ENCODE results near the gene LRBA.

The LRBA gene

GRCh38 chr4:150699599-150699998 is 315.5 kb downstream of the LRBA start:
- DNase-seq (ENCODE audit: insufficient read length, low spot score), result no peak
- TF ChIP-seq POLR2AphosphoS5 (IDR thresholded peaks at IDR 0.05; ENCODE audit: low read depth, low read length) (no peak), PAX5 (IDR thresholded peaks at IDR 0.05; ENCODE audit: insufficient read depth, low read length, severe bottlenecking) (no peak), POU2F2 (IDR thresholded peaks at IDR 0.05; ENCODE audit: low read depth, low read length) (no peak), SPI1 (IDR thresholded peaks at IDR 0.05; ENCODE audit: low read depth, low read length) (no peak), POLR2A (IDR thresholded peaks at IDR 0.05; ENCODE audit: low read depth, low read length) (no peak), TAF1 (IDR thresholded peaks at IDR 0.05; ENCODE audit: low read depth, low read length) (no peak)
- no peak for FAIRE-seq

DNA sequence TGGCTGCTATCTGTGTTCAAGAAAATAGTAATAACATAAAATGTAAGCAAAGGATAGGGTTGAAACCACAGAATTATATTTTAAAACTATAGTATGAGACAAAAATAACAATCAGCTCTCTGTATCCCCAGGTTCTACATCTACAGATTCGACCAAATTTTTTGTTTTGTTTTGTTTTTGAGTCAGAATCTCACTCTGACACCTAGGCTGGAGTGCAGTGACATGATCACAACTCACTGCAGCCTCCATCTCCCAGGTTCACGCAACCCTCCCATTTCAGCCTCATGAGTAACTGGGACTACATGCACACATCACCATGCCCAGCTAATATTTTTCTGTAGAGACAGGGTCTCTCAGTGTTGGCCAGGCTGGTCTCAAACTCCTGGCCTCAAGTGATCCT is 319.9 kb downstream of the LRBA start:
- no peak for DNase-seq (ENCODE audit: insufficient read length, low spot score)
- no peak for TF ChIP-seq SPI1 (IDR thresholded peaks at IDR 0.05; ENCODE audit: low read depth, low read length)
- no peak for FAIRE-seq

DNA sequence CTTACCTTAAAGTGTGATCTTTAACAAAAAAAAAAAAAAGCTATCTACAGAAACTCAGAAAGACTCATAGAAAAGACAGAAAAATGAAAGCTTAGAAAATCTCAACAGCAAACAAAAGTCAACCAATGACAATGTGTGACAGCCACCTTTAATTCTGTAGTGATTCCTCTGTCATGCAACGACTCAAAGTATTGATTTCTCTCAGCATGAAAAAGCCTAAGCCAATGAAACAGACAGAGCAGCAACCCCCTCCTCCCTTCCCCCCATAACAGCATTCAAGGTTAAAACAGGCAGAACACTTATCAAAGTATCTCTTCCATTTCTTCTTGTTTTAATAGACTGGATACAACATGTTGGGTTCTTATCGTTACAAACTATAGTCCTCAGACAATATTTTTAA is 320.6 kb downstream of the LRBA start:
- DNase-seq (ENCODE audit: insufficient read length, low spot score) (no peak), FAIRE-seq (no peak)
- TF ChIP-seq POLR2AphosphoS5 (IDR thresholded peaks at IDR 0.05; ENCODE audit: low read depth, low read length) (no peak), POU2F2 (IDR thresholded peaks at IDR 0.05; ENCODE audit: low read depth, low read length) (no peak), POLR2A (IDR thresholded peaks at IDR 0.05; ENCODE audit: low read depth, low read length) (no peak), TAF1 (IDR thresholded peaks at IDR 0.05; ENCODE audit: low read depth, low read length) (no peak), PAX5 (IDR thresholded peaks at IDR 0.05; ENCODE audit: insufficient read depth, low read length, severe bottlenecking) (no peak), SPI1 (IDR thresholded peaks at IDR 0.05; ENCODE audit: low read depth, low read length) (no peak)

DNA sequence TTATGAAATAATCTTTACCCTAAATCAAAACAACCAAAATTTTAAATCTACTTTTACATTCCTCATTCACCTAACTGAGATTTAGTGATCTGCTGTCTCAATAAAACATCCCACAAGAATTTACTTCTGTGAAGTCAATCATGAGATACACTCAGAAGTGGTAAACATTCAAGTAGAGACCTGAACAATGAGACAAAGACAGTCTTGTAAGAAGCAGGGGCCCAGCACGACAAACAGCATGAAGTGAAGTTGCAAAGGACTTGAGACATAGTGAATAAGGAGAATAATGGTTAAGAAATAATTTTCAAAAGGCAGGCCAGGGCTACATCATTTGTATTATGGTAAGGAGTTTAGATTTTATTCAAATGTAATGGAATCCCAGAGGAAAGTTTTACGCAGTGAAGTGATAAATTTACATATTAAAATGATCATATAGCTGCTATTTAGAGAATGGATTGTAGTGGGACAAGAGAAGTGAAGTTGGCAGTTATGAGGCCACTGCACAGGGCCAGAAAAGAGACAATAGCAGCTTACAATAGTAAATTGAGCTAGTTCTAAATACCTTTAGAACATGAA is 331.2 kb downstream of the LRBA start:
- TF ChIP-seq SPI1 (IDR thresholded peaks at IDR 0.05; ENCODE audit: low read depth, low read length), result no peak
- TF ChIP-seq PAX5 (IDR thresholded peaks at IDR 0.05; ENCODE audit: insufficient read depth, low read length, severe bottlenecking), result no peak
- no peak for TF ChIP-seq TAF1 (IDR thresholded peaks at IDR 0.05; ENCODE audit: low read depth, low read length)
- no peak for TF ChIP-seq POLR2AphosphoS5 (IDR thresholded peaks at IDR 0.05; ENCODE audit: low read depth, low read length)
- no peak for TF ChIP-seq POLR2A (IDR thresholded peaks at IDR 0.05; ENCODE audit: low read depth, low read length)
- no peak for TF ChIP-seq POU2F2 (IDR thresholded peaks at IDR 0.05; ENCODE audit: low read depth, low read length)
- no peak for FAIRE-seq
- DNase-seq (ENCODE audit: insufficient read length, low spot score), result no peak

GRCh38 chr4:150682126-150682525 is 333.0 kb downstream of the LRBA start:
- no peak for TF ChIP-seq POLR2AphosphoS5 (IDR thresholded peaks at IDR 0.05; ENCODE audit: low read depth, low read length)
- no peak for TF ChIP-seq PAX5 (IDR thresholded peaks at IDR 0.05; ENCODE audit: insufficient read depth, low read length, severe bottlenecking)
- TF ChIP-seq TAF1 (IDR thresholded peaks at IDR 0.05; ENCODE audit: low read depth, low read length), result no peak
- no peak for TF ChIP-seq SPI1 (IDR thresholded peaks at IDR 0.05; ENCODE audit: low read depth, low read length)
- TF ChIP-seq POLR2A (IDR thresholded peaks at IDR 0.05; ENCODE audit: low read depth, low read length), result no peak
- no peak for TF ChIP-seq POU2F2 (IDR thresholded peaks at IDR 0.05; ENCODE audit: low read depth, low read length)
- FAIRE-seq (no peak), DNase-seq (ENCODE audit: insufficient read length, low spot score) (no peak)

- FAIRE-seq (no peak), DNase-seq (ENCODE audit: insufficient read length, low spot score) (no peak)
- TF ChIP-seq TAF1 (IDR thresholded peaks at IDR 0.05; ENCODE audit: low read depth, low read length), result no peak
- no peak for TF ChIP-seq POLR2AphosphoS5 (IDR thresholded peaks at IDR 0.05; ENCODE audit: low read depth, low read length)
- no peak for TF ChIP-seq POU2F2 (IDR thresholded peaks at IDR 0.05; ENCODE audit: low read depth, low read length)
- TF ChIP-seq POLR2A (IDR thresholded peaks at IDR 0.05; ENCODE audit: low read depth, low read length), result no peak
- TF ChIP-seq PAX5 (IDR thresholded peaks at IDR 0.05; ENCODE audit: insufficient read depth, low read length, severe bottlenecking), result no peak
- no peak for TF ChIP-seq SPI1 (IDR thresholded peaks at IDR 0.05; ENCODE audit: low read depth, low read length)
Observed at GRCh38 chr4:150681063-150681462, 334.0 kb downstream of the LRBA start.

DNA sequence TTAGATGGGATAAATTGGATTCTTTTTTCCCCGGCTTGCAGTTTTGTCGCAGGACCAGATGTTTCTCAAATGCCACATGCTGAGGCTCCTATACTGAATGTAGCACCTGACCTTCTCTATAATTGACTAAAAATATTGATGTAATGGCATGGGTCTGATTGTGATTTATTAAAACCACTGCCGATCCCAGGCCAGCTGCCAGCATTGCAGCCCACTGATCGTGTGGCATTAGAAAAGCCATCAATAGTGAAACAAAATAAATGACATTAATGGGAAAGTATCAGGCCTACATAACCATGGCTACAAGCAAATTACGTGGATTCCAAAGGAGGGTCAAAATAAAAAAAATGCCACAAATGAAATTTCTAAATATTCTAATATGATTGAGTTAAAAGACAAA is 334.4 kb downstream of the LRBA start:
- no peak for DNase-seq (ENCODE audit: insufficient read length, low spot score)
- no peak for TF ChIP-seq PAX5 (IDR thresholded peaks at IDR 0.05; ENCODE audit: insufficient read depth, low read length, severe bottlenecking)
- no peak for TF ChIP-seq TAF1 (IDR thresholded peaks at IDR 0.05; ENCODE audit: low read depth, low read length)
- TF ChIP-seq SPI1 (IDR thresholded peaks at IDR 0.05; ENCODE audit: low read depth, low read length), result no peak
- TF ChIP-seq POLR2A (IDR thresholded peaks at IDR 0.05; ENCODE audit: low read depth, low read length), result no peak
- TF ChIP-seq POLR2AphosphoS5 (IDR thresholded peaks at IDR 0.05; ENCODE audit: low read depth, low read length), result no peak
- no peak for TF ChIP-seq POU2F2 (IDR thresholded peaks at IDR 0.05; ENCODE audit: low read depth, low read length)
- no peak for FAIRE-seq

- FAIRE-seq (no peak), DNase-seq (ENCODE audit: insufficient read length, low spot score) (no peak)
- TF ChIP-seq TAF1 (IDR thresholded peaks at IDR 0.05; ENCODE audit: low read depth, low read length), result no peak
- no peak for TF ChIP-seq PAX5 (IDR thresholded peaks at IDR 0.05; ENCODE audit: insufficient read depth, low read length, severe bottlenecking)
- TF ChIP-seq POLR2A (IDR thresholded peaks at IDR 0.05; ENCODE audit: low read depth, low read length), result no peak
Observed at GRCh38 chr4:150679765-150680343, 335.2 kb downstream of the LRBA start.

DNA sequence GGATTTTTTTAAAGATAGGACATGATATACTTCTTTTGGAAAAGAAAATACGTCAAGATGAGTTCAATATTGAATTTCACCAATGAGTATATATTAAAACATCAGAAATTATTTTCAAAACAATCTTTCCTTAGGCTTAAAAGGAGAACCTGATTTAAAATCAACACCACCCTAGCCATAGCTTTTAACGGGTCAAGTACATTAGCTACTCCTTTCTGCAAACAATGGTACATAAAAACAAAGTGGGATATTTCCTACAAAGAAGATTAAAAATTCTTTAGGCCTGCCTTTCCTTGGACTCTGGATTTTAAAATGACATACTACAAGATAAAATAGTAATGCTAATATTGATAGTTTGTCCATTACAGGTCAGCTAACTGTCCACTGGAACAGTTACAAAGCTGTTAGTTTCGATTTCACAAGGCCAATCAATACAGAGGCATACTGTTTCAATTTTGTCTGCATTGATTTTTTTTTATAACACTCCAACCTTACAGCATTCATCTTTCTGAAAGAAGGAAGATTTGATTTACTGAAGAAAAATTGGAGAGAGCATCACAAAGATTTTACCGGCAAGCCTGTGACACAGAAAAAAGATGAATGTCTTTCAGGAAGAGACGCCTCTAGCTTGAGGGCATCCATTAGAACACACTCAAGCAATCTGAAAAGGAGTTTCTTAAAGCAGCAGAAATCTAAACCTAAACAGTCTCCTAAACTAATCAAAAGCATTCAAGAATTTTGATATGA is 335.9 kb downstream of the LRBA start:
- DNase-seq (ENCODE audit: insufficient read length, low spot score) (no peak), FAIRE-seq (no peak)
- TF ChIP-seq POLR2A (IDR thresholded peaks at IDR 0.05; ENCODE audit: low read depth, low read length) (no peak), PAX5 (IDR thresholded peaks at IDR 0.05; ENCODE audit: insufficient read depth, low read length, severe bottlenecking) (no peak), TAF1 (IDR thresholded peaks at IDR 0.05; ENCODE audit: low read depth, low read length) (no peak), SPI1 (IDR thresholded peaks at IDR 0.05; ENCODE audit: low read depth, low read length) (no peak), POU2F2 (IDR thresholded peaks at IDR 0.05; ENCODE audit: low read depth, low read length) (no peak), POLR2AphosphoS5 (IDR thresholded peaks at IDR 0.05; ENCODE audit: low read depth, low read length) (no peak)

All from GM12891 (cell line).